ENCODE results near the gene ATP9A. TPM values are rescaled to one million over a fixed set of nuclear protein-coding genes. Genes with fewer than 3 reads are reported as not detected.

The ATP9A gene
- total RNA-seq, 1 donor from 2014 or later: 35.8 TPM

GRCh38 chr20:51629399-51630058 is 138.7 kb downstream of the ATP9A start:
- intact Hi-C loops (cut with DNase I): no loop called here
- Histone ChIP-seq H3K27me3 (no peaks in the 10 kb centered on the region), H3K27ac (peak overlapping the region; percentile 76), H3K4me3 (no peak overlapping the region), H3K36me3 (no peaks in the 10 kb centered on the region), H3K9me3 (no peaks in the 10 kb centered on the region), H3K4me1 (peaks cover 38% of the 10 kb centered on the region)
- no peak for DNase-seq (ENCODE audit: extremely low spot score in 2 of 2)
- no peak for TF ChIP-seq CTCF (IDR thresholded peaks at IDR 0.05)
- TF ChIP-seq POLR2A (IDR thresholded peaks at IDR 0.05): no peak
- no peak for TF ChIP-seq POLR2AphosphoS5 (IDR thresholded peaks at IDR 0.05; ENCODE audit: insufficient read depth in 1 of 2, low read depth in 1 of 2)

- intact Hi-C loops (cut with DNase I): no loop called here
- Histone ChIP-seq H3K36me3 (no peaks in the 10 kb centered on the region), H3K4me1 (peaks cover 38% of the 10 kb centered on the region), H3K4me3 (no peak overlapping the region), H3K9me3 (no peaks in the 10 kb centered on the region), H3K27me3 (no peaks in the 10 kb centered on the region), H3K27ac (peak overlapping the region; percentile 21)
- no peak for TF ChIP-seq POLR2A (IDR thresholded peaks at IDR 0.05)
- TF ChIP-seq CTCF (IDR thresholded peaks at IDR 0.05): no peak
- TF ChIP-seq POLR2AphosphoS5 (IDR thresholded peaks at IDR 0.05; ENCODE audit: insufficient read depth in 1 of 2, low read depth in 1 of 2): no peak
- no peak for DNase-seq (ENCODE audit: extremely low spot score in 2 of 2)
These were observed 139.4 kb downstream of the ATP9A start for GRCh38 chr20:51628533-51629398.

GRCh38 chr20:51627586-51627985 is 140.6 kb downstream of the ATP9A start:
- Histone ChIP-seq H3K4me3 (no peak overlapping the region), H3K9me3 (no peaks in the 10 kb centered on the region), H3K36me3 (no peaks in the 10 kb centered on the region), H3K27me3 (no peaks in the 10 kb centered on the region), H3K4me1 (peaks cover 34% of the 10 kb centered on the region), H3K27ac (no peak overlapping the region)
- intact Hi-C loops (cut with DNase I): no loop called here
- DNase-seq (ENCODE audit: extremely low spot score in 2 of 2): no peak
- TF ChIP-seq POLR2AphosphoS5 (IDR thresholded peaks at IDR 0.05; ENCODE audit: insufficient read depth in 1 of 2, low read depth in 1 of 2) (no peak), CTCF (IDR thresholded peaks at IDR 0.05) (no peak), POLR2A (IDR thresholded peaks at IDR 0.05) (no peak)

- no peaks in the 10 kb centered on the region for H3K36me3 ChIP-seq
- DNase-seq (ENCODE audit: extremely low spot score in 2 of 2): no peak
- TF ChIP-seq CTCF (IDR thresholded peaks at IDR 0.05): no peak
- no peak for TF ChIP-seq POLR2A (IDR thresholded peaks at IDR 0.05)
- TF ChIP-seq POLR2AphosphoS5 (IDR thresholded peaks at IDR 0.05; ENCODE audit: insufficient read depth in 1 of 2, low read depth in 1 of 2): no peak
These were observed 143.1 kb downstream of the ATP9A start for GRCh38 chr20:51625105-51625504.

More at GRCh38 chr20:51625105-51625504, 143.1 kb downstream of the ATP9A start:
- Histone ChIP-seq H3K27me3 (no peaks in the 10 kb centered on the region), H3K9me3 (no peaks in the 10 kb centered on the region), H3K4me3 (no peak overlapping the region), H3K4me1 (peaks cover 9% of the 10 kb centered on the region), H3K27ac (no peak overlapping the region)
- intact Hi-C loops (cut with DNase I): no loop called here
